Smooth muscle cell of the brain vasculature (primary cell): Measurements from ENCODE around the gene RNU2-1.
"Not testable (repeated sequence)": the region's sequence is repeated elsewhere in the genome, so short reads cannot be mapped to it uniquely, and the experiment has no call there.

Source experiments
- DNase-seq: peaks from one replicate; pipeline ENCODE4 v3.0.0-alpha.2; 2012; ENCODE audit warnings: low read depth, low spot score

Gene RNU2-1

GRCh38 chr17:43216369-43216761 lies 17.4 kb downstream of the RNU2-1 start:
- no peak for DNase-seq

DNA sequence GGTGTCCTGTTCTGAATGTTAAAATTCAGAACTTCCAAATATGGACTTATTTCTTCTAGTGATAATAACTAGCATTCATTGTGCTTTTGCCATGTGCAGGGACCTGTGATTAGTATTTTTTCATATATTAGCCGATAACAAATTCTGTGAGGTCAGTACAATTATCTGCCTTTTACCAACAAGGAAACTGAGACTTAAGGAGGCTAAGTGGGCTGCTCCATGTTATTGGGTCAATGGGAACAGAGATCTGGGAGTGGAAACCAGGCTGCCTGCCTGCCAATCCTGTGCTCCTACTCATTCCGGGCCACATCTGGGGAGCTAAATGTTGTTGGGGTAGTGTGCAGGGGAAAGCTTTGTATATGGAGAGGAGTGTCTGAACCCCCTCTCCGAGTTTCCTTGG lies 18.4 kb downstream of the RNU2-1 start:
- no peak for DNase-seq

GRCh38 chr17:43213545-43213944 lies 20.2 kb downstream of the RNU2-1 start:
- no peak for DNase-seq

- no peak for DNase-seq
Observed at GRCh38 chr17:43212641-43213490, 20.9 kb downstream of the RNU2-1 start.

- DNase-seq = peak; percentile 62
Observed at GRCh38 chr17:43211480-43212402, 22.0 kb downstream of the RNU2-1 start, which contains the start of gene TMEM106A. Gene TMEM106A (plus strand): TSS chr17:43211875. CDS start chr17:43213042, 1,167 bp downstream.

- DNase-seq = no peak
Observed at GRCh38 chr17:43211123-43211479, 22.7 kb downstream of the RNU2-1 start.

GRCh38 chr17:43210576-43210975 lies 23.2 kb downstream of the RNU2-1 start:
- no peak for DNase-seq

DNA sequence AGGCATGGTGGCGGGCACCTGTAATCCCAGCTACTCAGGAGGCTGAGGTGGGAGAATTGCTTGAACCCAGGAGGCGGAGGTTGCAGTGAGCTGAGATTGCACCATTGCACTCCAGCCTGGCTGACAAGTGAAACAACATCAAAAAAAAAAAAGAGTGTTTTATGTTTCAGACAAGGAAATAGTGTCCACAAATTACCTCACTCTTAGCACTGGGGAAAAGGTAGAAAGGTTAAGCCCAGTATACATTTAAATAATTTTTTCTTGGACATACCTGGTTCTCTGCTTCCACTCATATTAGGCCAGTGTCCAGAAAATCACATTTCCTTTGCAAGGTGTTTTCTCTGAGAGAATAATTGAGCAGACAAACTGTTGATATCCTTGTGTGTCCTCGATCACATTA lies 30.8 kb downstream of the RNU2-1 start:
- not testable (repeated sequence) for DNase-seq

GRCh38 chr17:43200127-43200526 lies 33.6 kb downstream of the RNU2-1 start:
- DNase-seq = no peak

DNA sequence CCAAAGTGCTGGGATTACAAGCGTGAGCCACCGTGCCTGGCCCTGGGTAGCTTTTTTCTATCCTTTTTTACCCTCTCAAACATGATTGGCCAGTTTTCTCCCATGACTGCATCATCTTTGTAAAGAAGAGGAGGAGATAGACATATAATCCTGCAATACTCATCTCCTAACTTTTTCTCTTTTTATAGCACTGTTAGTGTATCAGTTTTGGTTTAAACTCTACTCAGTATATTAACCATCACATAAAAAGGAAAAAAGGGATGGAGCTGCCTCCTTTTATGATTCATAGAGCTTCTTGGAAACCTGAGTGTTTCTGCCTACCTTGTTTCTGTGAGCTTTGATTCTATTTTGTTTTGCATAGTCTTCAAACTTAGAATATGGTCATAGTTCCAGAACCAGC lies 34.1 kb downstream of the RNU2-1 start:
- no peak for DNase-seq

DNA sequence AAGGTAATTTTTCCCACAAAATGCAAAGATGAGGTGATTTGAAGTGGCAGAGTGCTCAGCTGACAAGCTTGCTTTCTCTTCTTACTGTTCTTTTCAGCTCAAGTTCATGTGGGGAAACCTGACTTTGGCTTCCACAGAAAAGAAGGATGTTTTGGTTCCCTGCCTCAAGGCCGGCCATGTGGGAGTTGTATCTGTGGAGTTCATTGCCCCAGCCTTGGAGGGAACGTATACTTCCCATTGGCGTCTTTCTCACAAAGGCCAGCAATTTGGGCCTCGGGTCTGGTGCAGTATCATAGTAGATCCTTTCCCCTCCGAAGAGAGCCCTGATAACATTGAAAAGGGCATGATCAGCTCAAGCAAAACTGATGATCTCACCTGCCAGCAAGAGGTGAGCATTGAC lies 40.5 kb downstream of the RNU2-1 start:
- DNase-seq = no peak

DNA sequence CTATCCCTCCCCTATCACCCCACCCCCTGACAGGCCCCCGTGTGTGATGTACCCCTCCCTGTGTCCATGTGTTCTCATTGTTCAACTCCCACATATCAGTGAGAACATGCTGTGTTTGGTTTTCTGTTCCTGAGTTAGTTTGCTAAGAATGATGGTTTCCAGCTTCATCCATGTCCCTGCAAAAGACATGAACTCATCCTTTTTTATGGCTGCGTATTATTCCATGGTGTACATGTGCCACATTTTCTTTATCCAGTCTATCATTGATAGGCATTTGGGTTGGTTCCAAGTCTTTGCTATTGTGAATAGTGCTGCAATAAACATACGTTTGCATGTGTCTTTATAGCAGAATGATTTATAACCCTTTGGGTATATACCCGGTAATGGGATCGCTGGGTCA lies 47.1 kb downstream of the RNU2-1 start:
- DNase-seq = not testable (repeated sequence)

- DNase-seq = no peak
Observed at GRCh38 chr17:43183921-43184320, 49.9 kb downstream of the RNU2-1 start.
